Colonic mucosa (tissue), 4 donors: ENCODE measurements around the gene SND1. TPM values are rescaled to one million over a fixed set of nuclear protein-coding genes. Genes with fewer than 3 reads are reported as not detected.

Experiments
- DNase-seq: peaks from one replicate; pipeline ENCODE4 v3.0.0-alpha.2; 2020
- H3K27ac ChIP-seq: fragments of 200-600 bp; one replicate; pipeline ENCODE4 v1.8.0; 2021
- H3K27me3 ChIP-seq: fragments of 200-600 bp; one replicate; pipeline ENCODE4 v1.8.0; 2021
- H3K36me3 ChIP-seq: fragments of 200-600 bp; one replicate; pipeline ENCODE4 v1.8.0; 2021
- H3K4me1 ChIP-seq: fragments of 200-600 bp; one replicate; pipeline ENCODE4 v1.8.0; 2021; ENCODE audit warnings: mild to moderate bottlenecking
- H3K4me3 ChIP-seq: fragments of 200-600 bp; one replicate; pipeline ENCODE4 v1.8.0; 2021
- H3K9ac ChIP-seq, 2 donors: one replicate each; pipeline ENCODE4 v1.7.0; 2013; ENCODE audit warnings: control low read depth in 2 of 2, low read depth in 2 of 2, low read length in 2 of 2
- H3K9me3 ChIP-seq: fragments of 200-600 bp; one replicate; pipeline ENCODE4 v1.8.0; 2021
- intact Hi-C: fragments of 100-400 bp; cut with DNase I; formaldehyde crosslinking; loops from one replicate; pipeline ENCODE4 v1.14.1; 2022
- total RNA-seq, 2 donors: library from RNA; stranded (reverse); fragmentation: NEBNext Ultra II Directional in 1 of 2; extraction: Animal tissue kit (Norgen Biotek cat#: 25700) in 1 of 2; gene quantifications; one replicate each; pipeline ENCODE4 v1.2.1, GENCODE V29; 2021
- TF ChIP-seq, protein P1 (sequence below): fragments of 200-600 bp; IDR thresholded peaks from one replicate; pipeline ENCODE4 v1.8.0; 2022; ENCODE audit warnings: antibody characterized with exemption, mild to moderate bottlenecking
- donor health status: healthy.
- donor health status: DM: no; HTN: no; CAD: no.
- donor health status: DM: no; HTN: no; CAD: no.

SND1 gene
- total RNA-seq, 2 donors from 2014 or later = 134 to 163 TPM

DNA sequence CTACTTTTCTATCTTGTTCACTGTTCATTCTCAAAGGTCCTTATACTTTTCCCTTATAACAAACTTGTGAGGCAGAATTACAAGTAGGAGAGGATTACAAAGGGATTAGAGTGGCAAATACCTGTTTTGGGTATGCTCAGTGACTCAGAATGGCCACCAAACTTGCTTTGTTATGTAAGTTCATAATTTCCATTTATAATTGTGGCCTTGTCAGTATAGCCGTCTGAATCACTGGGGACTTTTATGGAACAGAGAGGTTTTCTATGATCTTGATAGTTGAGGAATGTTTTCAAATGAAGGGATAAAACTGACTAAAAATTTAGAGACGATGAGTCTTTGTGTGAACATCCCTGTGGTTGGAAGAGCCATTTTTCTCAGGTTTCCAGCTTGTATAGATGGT is 116.2 kb downstream of the SND1 start:
- no peaks in the 10 kb centered on the region for H3K4me1 ChIP-seq
- no peaks in the 10 kb centered on the region for H3K9me3 ChIP-seq
- H3K27me3 ChIP-seq = no peaks in the 10 kb centered on the region
- no peak overlapping the region for H3K9ac ChIP-seq
- no peaks in the 10 kb centered on the region for H3K36me3 ChIP-seq
- intact Hi-C loops = no loop called here
- no peak for DNase-seq
- TF ChIP-seq, protein P1, sequence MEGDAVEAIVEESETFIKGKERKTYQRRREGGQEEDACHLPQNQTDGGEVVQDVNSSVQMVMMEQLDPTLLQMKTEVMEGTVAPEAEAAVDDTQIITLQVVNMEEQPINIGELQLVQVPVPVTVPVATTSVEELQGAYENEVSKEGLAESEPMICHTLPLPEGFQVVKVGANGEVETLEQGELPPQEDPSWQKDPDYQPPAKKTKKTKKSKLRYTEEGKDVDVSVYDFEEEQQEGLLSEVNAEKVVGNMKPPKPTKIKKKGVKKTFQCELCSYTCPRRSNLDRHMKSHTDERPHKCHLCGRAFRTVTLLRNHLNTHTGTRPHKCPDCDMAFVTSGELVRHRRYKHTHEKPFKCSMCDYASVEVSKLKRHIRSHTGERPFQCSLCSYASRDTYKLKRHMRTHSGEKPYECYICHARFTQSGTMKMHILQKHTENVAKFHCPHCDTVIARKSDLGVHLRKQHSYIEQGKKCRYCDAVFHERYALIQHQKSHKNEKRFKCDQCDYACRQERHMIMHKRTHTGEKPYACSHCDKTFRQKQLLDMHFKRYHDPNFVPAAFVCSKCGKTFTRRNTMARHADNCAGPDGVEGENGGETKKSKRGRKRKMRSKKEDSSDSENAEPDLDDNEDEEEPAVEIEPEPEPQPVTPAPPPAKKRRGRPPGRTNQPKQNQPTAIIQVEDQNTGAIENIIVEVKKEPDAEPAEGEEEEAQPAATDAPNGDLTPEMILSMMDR = no peak
- H3K27ac ChIP-seq = no peak overlapping the region
- H3K4me3 ChIP-seq = no peak overlapping the region

DNA sequence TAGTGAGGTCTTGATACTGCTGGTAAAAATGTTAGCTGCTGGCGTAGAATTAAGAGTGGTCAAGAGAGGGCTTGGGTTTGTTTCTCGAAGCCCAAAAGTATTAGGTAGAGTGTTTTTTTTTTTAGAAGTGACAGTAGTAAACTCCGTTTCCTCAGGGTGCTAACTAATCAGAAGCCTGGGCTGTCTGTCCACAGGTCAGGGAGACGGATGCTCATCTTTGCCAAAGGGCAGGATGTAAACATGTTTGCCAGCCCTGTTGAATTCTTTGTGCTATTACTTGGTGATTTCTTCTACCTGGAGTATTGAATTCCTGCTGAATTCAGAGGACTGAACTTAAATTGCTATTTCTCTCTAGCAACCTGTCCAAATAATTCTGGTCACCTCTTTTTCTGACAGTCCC is 117.1 kb downstream of the SND1 start:
- Histone ChIP-seq H3K27me3 (no peaks in the 10 kb centered on the region), H3K9me3 (no peaks in the 10 kb centered on the region), H3K36me3 (no peaks in the 10 kb centered on the region), H3K9ac (no peak overlapping the region), H3K27ac (no peak overlapping the region), H3K4me3 (no peak overlapping the region), H3K4me1 (no peaks in the 10 kb centered on the region)
- TF ChIP-seq, protein P1 = no peak
- DNase-seq = no peak
- intact Hi-C loops = no loop called here

DNA sequence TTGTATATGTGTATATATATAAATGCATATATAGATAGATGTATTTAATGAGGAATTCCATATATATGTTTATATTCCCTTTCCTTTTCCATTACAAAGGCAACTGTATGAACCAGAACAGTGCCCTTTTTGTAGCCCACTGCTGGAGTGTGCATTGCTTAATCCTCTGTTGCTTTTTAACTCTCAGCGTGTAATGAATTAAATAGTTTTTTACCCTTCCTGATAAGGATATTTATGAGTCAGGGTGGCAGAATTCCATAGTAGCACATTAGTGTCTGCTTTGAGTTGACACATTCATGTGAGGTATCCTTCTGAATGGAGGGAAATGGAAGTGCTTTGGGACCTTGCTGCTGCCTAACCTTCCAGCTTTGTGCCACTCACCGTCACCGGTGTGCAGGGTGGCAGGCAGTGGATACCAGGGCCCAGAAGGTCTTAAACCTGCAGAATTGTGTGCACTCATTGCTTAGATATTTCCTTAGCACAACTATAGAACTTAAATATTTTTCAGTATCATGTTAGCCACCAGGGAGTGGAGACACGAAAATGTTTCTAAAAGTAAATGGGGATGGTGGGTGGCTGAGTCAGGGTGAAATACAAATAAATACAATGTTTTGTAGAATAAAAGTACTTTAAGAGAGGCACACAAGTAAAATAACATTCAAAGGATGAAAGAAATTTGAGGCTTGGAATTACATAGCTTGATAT is 117.9 kb downstream of the SND1 start:
- TF ChIP-seq, protein P1 = no peak
- Histone ChIP-seq H3K4me1 (no peaks in the 10 kb centered on the region), H3K27ac (no peak overlapping the region), H3K9me3 (no peaks in the 10 kb centered on the region), H3K4me3 (no peak overlapping the region), H3K36me3 (no peaks in the 10 kb centered on the region), H3K9ac (no peak overlapping the region), H3K27me3 (no peaks in the 10 kb centered on the region)
- no peak for DNase-seq
- intact Hi-C loops = no loop called here

DNA sequence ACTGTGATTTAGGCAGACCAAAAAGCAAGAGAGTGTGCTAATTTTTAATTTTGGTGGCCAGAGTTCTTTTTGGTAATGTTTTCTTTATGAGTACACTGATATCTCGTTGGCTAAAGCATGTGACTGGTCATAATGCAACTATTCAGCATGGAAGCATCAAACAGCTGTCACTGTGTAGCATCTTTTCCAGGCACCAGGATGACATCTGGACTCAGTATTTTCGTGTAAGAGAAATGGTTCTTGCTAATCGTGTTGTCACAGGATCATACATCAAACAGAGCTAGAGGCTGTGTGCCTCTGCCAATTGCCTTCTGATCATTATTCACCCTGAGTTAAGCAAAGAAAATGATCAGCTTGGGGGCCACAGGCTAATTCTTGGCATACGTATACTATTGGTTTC is 118.9 kb downstream of the SND1 start:
- no peak overlapping the region for H3K4me3 ChIP-seq
- DNase-seq = no peak
- no peak overlapping the region for H3K9ac ChIP-seq
- H3K4me1 ChIP-seq = no peaks in the 10 kb centered on the region
- intact Hi-C loops = no loop called here
- no peaks in the 10 kb centered on the region for H3K9me3 ChIP-seq
- TF ChIP-seq, protein P1 = no peak
- H3K27me3 ChIP-seq = no peaks in the 10 kb centered on the region
- no peak overlapping the region for H3K27ac ChIP-seq
- H3K36me3 ChIP-seq = no peaks in the 10 kb centered on the region

DNA sequence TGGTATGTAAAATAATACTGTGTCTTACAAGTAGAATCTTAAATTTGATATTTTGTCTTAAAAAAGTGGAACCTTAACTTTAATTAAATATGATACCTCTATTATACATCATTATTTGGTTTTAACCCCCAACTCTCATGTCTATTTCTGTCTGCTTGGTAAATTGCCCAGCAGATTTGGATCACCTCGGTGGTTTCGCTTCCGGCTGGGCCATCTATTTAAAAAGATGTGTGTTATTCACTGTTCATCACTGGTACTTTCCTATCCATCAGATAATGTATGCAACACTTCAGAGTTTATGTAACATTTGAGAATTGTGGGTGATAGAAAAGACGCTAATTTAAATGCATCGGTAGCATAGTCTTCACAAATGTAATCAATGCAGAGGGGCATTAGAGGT is 119.7 kb downstream of the SND1 start:
- no peaks in the 10 kb centered on the region for H3K27me3 ChIP-seq
- no peaks in the 10 kb centered on the region for H3K9me3 ChIP-seq
- H3K9ac ChIP-seq = no peak overlapping the region
- no peak overlapping the region for H3K4me3 ChIP-seq
- DNase-seq = no peak
- TF ChIP-seq, protein P1 = no peak
- intact Hi-C loops = no loop called here
- H3K36me3 ChIP-seq = no peaks in the 10 kb centered on the region
- H3K27ac ChIP-seq = no peak overlapping the region
- H3K4me1 ChIP-seq = no peaks in the 10 kb centered on the region
